Stimulated activated CD8-positive, alpha-beta memory T cell treated with anti-CD3 and anti-CD28 coated beads, Interleukin-15, amount 100 ng/mL, for 4 hours (primary cell): ENCODE measurements around the gene MRRF.

Experiments used
- DNase-seq, 2 donors: peaks; one replicate each; pipeline ENCODE4 v3.0.0-alpha.2; 2020; ENCODE audit warnings: low read depth in 2 of 2

MRRF gene

GRCh38 chr9:122228568-122229484, 35.9 kb upstream of the MRRF start, which contains the start of gene LHX6:
TSS of gene LHX6 (minus strand) at chr9:122228957. CDS start at chr9:122228740, 217 bp downstream.
- DNase-seq: no peak

- DNase-seq: no peak
These were observed 35.2 kb upstream of the MRRF start for GRCh38 chr9:122229485-122229837.

GRCh38 chr9:122232796-122233306, 31.8 kb upstream of the MRRF start:
- DNase-seq: no peak

- DNase-seq: no peak
These were observed 30.5 kb upstream of the MRRF start for GRCh38 chr9:122234022-122234748.

- no peak for DNase-seq
These were observed 28.0 kb upstream of the MRRF start for GRCh38 chr9:122236681-122237080.

- no peak for DNase-seq
These were observed 25.0 kb upstream of the MRRF start for GRCh38 chr9:122239722-122240121.

GRCh38 chr9:122244349-122244748, 20.3 kb upstream of the MRRF start:
- no peak for DNase-seq

- no peak for DNase-seq
These were observed 18.0 kb upstream of the MRRF start for GRCh38 chr9:122246666-122247065.

- no peak for DNase-seq
These were observed 16.2 kb upstream of the MRRF start for GRCh38 chr9:122248448-122248865.

GRCh38 chr9:122251351-122251750, 13.3 kb upstream of the MRRF start:
- DNase-seq: no peak

GRCh38 chr9:122252796-122253195, 11.9 kb upstream of the MRRF start:
- no peak for DNase-seq

GRCh38 chr9:122254761-122255160, 9.9 kb upstream of the MRRF start:
- no peak for DNase-seq

- no peak for DNase-seq
These were observed 8.5 kb upstream of the MRRF start for GRCh38 chr9:122256206-122256605.

GRCh38 chr9:122258886-122259415, 5.7 kb upstream of the MRRF start:
- no peak for DNase-seq

GRCh38 chr9:122261469-122261881, 3.2 kb upstream of the MRRF start:
- no peak for DNase-seq

GRCh38 chr9:122262073-122262472, 2.6 kb upstream of the MRRF start:
- no peak for DNase-seq

GRCh38 chr9:122263699-122264349, 858 bp upstream of the MRRF start:
- no peak for DNase-seq

GRCh38 chr9:122265149-122265915, 650 bp downstream of the MRRF start:
- DNase-seq: no peak

GRCh38 chr9:122268041-122268814, 3.5 kb downstream of the MRRF start:
- DNase-seq: no peak

- DNase-seq: no peak
These were observed 9.4 kb downstream of the MRRF start for GRCh38 chr9:122274055-122274454.
